NCI-H1105 treated with DMSO at 0.1 percent for 48 hours (cell line): Measurements from ENCODE around the gene PACSIN2.

Experiments used
- DNase-seq: peaks from one replicate; lab custom pipeline; 2025; lab: John Stamatoyannopoulos, UW

Gene PACSIN2

GRCh38 chr22:42881298-42881697 lies 133.7 kb downstream of the PACSIN2 start:
- no peak for DNase-seq

- DNase-seq: no peak
These were observed 134.1 kb downstream of the PACSIN2 start for GRCh38 chr22:42880815-42881214.

- no peak for DNase-seq
These were observed 135.5 kb downstream of the PACSIN2 start for GRCh38 chr22:42879371-42880021.

- DNase-seq: no peak
These were observed 136.2 kb downstream of the PACSIN2 start for GRCh38 chr22:42878561-42879305.

GRCh38 chr22:42877597-42878340 lies 137.2 kb downstream of the PACSIN2 start:
- no peak for DNase-seq

GRCh38 chr22:42877158-42877557 lies 137.8 kb downstream of the PACSIN2 start:
- no peak for DNase-seq

- no peak for DNase-seq
These were observed 138.9 kb downstream of the PACSIN2 start for GRCh38 chr22:42876041-42876440.

GRCh38 chr22:42874010-42874409 lies 140.9 kb downstream of the PACSIN2 start:
- no peak for DNase-seq

- DNase-seq: no peak
These were observed 141.6 kb downstream of the PACSIN2 start for GRCh38 chr22:42873356-42873755.

- DNase-seq: no peak
These were observed 142.1 kb downstream of the PACSIN2 start for GRCh38 chr22:42872821-42873220.

GRCh38 chr22:42871146-42872050 lies 143.6 kb downstream of the PACSIN2 start:
- no peak for DNase-seq

GRCh38 chr22:42869888-42870480 lies 145.0 kb downstream of the PACSIN2 start:
- no peak for DNase-seq

- no peak for DNase-seq
These were observed 145.5 kb downstream of the PACSIN2 start for GRCh38 chr22:42869463-42869862.

- no peak for DNase-seq
These were observed 146.1 kb downstream of the PACSIN2 start for GRCh38 chr22:42868751-42869251.

- DNase-seq: no peak
These were observed 148.8 kb downstream of the PACSIN2 start for GRCh38 chr22:42866100-42866499.

GRCh38 chr22:42865536-42865935 lies 149.4 kb downstream of the PACSIN2 start:
- DNase-seq: no peak

- DNase-seq: no peak
These were observed 151.5 kb downstream of the PACSIN2 start for GRCh38 chr22:42863349-42863961.

- no peak for DNase-seq
These were observed 152.8 kb downstream of the PACSIN2 start for GRCh38 chr22:42862045-42862734.

GRCh38 chr22:42860968-42861367 lies 154.0 kb downstream of the PACSIN2 start:
- peak; percentile 58 for DNase-seq

GRCh38 chr22:42857845-42858481 lies 157.0 kb downstream of the PACSIN2 start:
- DNase-seq: peak; percentile 15
